ENCODE results near the gene C3orf33. TPM values are rescaled to one million over a fixed set of nuclear protein-coding genes. Genes with fewer than 3 reads are reported as not detected.
A peak's percentile ranks its signal among the peaks of the same experiment; 100 is the strongest.

C3orf33 gene
- total and polyA plus RNA-seq, 2 of the 8 experiments (the other 6 are each of a cell fraction or from before 2014, with no cell fraction given): 3.4 to 4.5 TPM

GRCh38 chr3:155854141-155854940 lies 48.3 kb upstream of the C3orf33 start, which contains the start of gene SLC33A1:
SLC33A1 (minus strand) TSS chr3:155854427; CDS start chr3:155853997, 430 bp downstream.
- Histone ChIP-seq H3K56ac (replicated peaks; ENCODE audit: insufficient read length, low read depth, low read length) (peak within 1 kb of the TSS; percentile 52), H3K4ac (replicated peaks; ENCODE audit: insufficient read length, low read depth, low read length) (no peak within 1 kb of the TSS), H3K23ac (ENCODE audit: insufficient read length) (no peak within 1 kb of the TSS), H2AK5ac (ENCODE audit: low read depth, low read length) (peak within 1 kb of the TSS; percentile 32; the same call in 1 of the 2 replicates), H2BK15ac (ENCODE audit: low read length) (no peak within 1 kb of the TSS), H2BK120ac (replicated peaks; ENCODE audit: low read depth, low read length) (peak within 1 kb of the TSS; percentile 15), H3K79me2 (ENCODE audit: control insufficient read depth in 1 of 2, insufficient read depth in 2 of 2, low read length in 2 of 2) (peaks cover 7 to 32% of the 10 kb centered on the region in 2 experiments), H3K27ac (ENCODE audit: low read depth, low read length) (peak within 1 kb of the TSS; percentile 66), H2BK12ac (ENCODE audit: low read depth, low read length) (peak within 1 kb of the TSS; percentile 3; the same call in 1 of the 2 replicates), H3K9me3 (ENCODE audit: insufficient read depth in 2 of 2, low read depth in 1 of 2, low read length in 1 of 2) (no peaks in the 10 kb centered on the region), H3K36me3 (ENCODE audit: control insufficient read depth in 2 of 4, insufficient read depth in 4 of 4, low read length in 3 of 4) (no peaks in the 10 kb centered on the region), H4K91ac (replicated peaks; ENCODE audit: insufficient read length, low read length) (no peak within 1 kb of the TSS), H3K23me2 (ENCODE audit: low read depth, low read length) (peaks cover 11% of the 10 kb centered on the region), H3K79me1 (ENCODE audit: low read depth, low read length) (peaks cover 4% of the 10 kb centered on the region), H4K5ac (ENCODE audit: insufficient read length, low read depth, low read length) (peak within 1 kb of the TSS; percentile 48), H3K9ac (replicated peaks in 1 of 4; ENCODE audit: extremely low read depth in 1 of 4, low read depth in 3 of 4, low read length in 3 of 4) (peak within 1 kb of the TSS; percentile 67 to 95 (median 78)), H4K20me1 (replicated peaks in 1 of 2; ENCODE audit: control insufficient read depth in 1 of 2, insufficient read depth in 2 of 2, low read length in 2 of 2) (peaks cover 0 to 3% of the 10 kb centered on the region in 2 experiments), H3K4me1 (replicated peaks in 1 of 4; ENCODE audit: control insufficient read depth in 3 of 4, insufficient read depth in 4 of 4, low read length in 3 of 4) (peaks cover 0 to 9% (median 3%) of the 10 kb centered on the region in 4 experiments; a peak in 4 of 7 replicates), H2AFZ (ENCODE audit: low read length) (peak within 1 kb of the TSS; percentile 66; the same call in 1 of the 2 replicates), H3K4me2 (ENCODE audit: insufficient read depth in 1 of 2, low read depth in 2 of 2, low read length in 2 of 2) (peak within 1 kb of the TSS; percentile 87 to 90), H3K4me3 (ENCODE audit: extremely low read depth in 1 of 4, insufficient read depth in 2 of 4, low read depth in 3 of 4, low read length in 4 of 4) (peak within 1 kb of the TSS; percentile 85 to 96 (median 88)), H2BK20ac (ENCODE audit: low read length) (no peak within 1 kb of the TSS), H4K8ac (ENCODE audit: extremely low read depth, insufficient read depth, low read length) (peak within 1 kb of the TSS; percentile 94; the same call in 1 of the 2 replicates), H3K14ac (ENCODE audit: insufficient read length) (no peak within 1 kb of the TSS), H3K27me3 (replicated peaks in 1 of 4; ENCODE audit: control insufficient read depth in 3 of 4, extremely low read depth in 1 of 4, insufficient read depth in 3 of 4, low read length in 3 of 4) (no peaks in the 10 kb centered on the region), H2BK5ac (ENCODE audit: low read depth, low read length) (peak within 1 kb of the TSS; percentile 76), H3K18ac (ENCODE audit: extremely low read depth, low read length) (peak within 1 kb of the TSS; percentile 85; the same call in 1 of the 2 replicates)
- ChIA-PET CTCF (ENCODE audit: partially characterized antibody) (interaction anchor here (0.6 to 2.9 kb wide), 10 partner anchors 15 to 668 kb away, joined by 3 to 10 read pairs (median 4); partner anchors contain the start of genes C3orf33 and GMPS), POLR2A (ENCODE audit: partially characterized antibody) (interaction anchor here (0.7 to 2.4 kb wide), 9 partner anchors 11 to 106 kb away, joined by 3 to 15 read pairs (median 4); partner anchors contain the start of genes C3orf33 and GMPS)
- FAIRE-seq (peak; percentile 76), DNase-seq (ENCODE audit: low read depth in 1 of 2, low spot score in 2 of 2) (peak; percentile 97 to 98)
- 1% methylated on average over 42 of the region's 50 CpGs; no CpG with 5 or more reads in 1 of the 2 experiments for WGBS, 2 experiments (ENCODE audit: extremely low coverage in 1 of 2, insufficient coverage in 1 of 2, insufficient read length in 1 of 2, insufficient replicate concordance in 2 of 2, low coverage in 1 of 2, low lambda C conversion rate in 2 of 2, missing lambda C conversion rate in 1 of 2)
- TF ChIP-seq SAP30 (IDR thresholded peaks at IDR 0.05; ENCODE audit: insufficient read depth, insufficient replicate concordance, low read length) (peak; percentile 62), BCL11A (IDR thresholded peaks at IDR 0.05; ENCODE audit: low read depth in 2 of 2, low read length in 2 of 2) (no peak), YY1 (IDR thresholded peaks at IDR 0.05; ENCODE audit: low read depth, low read length) (0 out of 2 replicates have a peak, but pooled peaks have one; percentile 51), KDM1A (IDR thresholded peaks at IDR 0.05; ENCODE audit: borderline replicate concordance, low read length) (no peak), NRF1 (IDR thresholded peaks at IDR 0.05; ENCODE audit: low read depth, low read length) (no peak), RXRA (IDR thresholded peaks at IDR 0.05; ENCODE audit: insufficient read depth, low read depth, low read length) (no peak), HDAC6 (IDR thresholded peaks at IDR 0.05; ENCODE audit: low read depth, low read length) (no peak), POLR2A (IDR thresholded peaks at IDR 0.05; ENCODE audit: control extremely low read depth in 1 of 2, low read depth in 2 of 2, low read length in 2 of 2) (peak; percentile 72 to 78), MAFK (IDR thresholded peaks at IDR 0.05; ENCODE audit: low read depth, low read length) (no peak)
- TF ChIP-seq, protein P1, sequence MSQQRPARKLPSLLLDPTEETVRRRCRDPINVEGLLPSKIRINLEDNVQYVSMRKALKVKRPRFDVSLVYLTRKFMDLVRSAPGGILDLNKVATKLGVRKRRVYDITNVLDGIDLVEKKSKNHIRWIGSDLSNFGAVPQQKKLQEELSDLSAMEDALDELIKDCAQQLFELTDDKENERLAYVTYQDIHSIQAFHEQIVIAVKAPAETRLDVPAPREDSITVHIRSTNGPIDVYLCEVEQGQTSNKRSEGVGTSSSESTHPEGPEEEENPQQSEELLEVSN (IDR thresholded peaks at IDR 0.05): peak; percentile 87

All from H1 (cell line).